GM23338 (cell line): ENCODE measurements around the gene USP10. TPM values are rescaled to one million over a fixed set of nuclear protein-coding genes. Genes with fewer than 3 reads are reported as not detected.

Experiments
- ATAC-seq: fragments of 200-7000 bp; cut with Tn5 transposase; 3 replicates; pipeline ENCODE4 v1.9.1; 2020
- DNase-seq: peaks from one replicate; pipeline ENCODE4 v3.0.0-alpha.2; 2015; ENCODE audit warnings: low spot score
- H2AFZ ChIP-seq: fragments of 200-600 bp; sonication (generic); 2 replicates; pipeline ENCODE4 v1.8.0; 2016; ENCODE audit warnings: antibody characterized with exemption, mild to moderate bottlenecking, moderate library complexity
- H3F3A ChIP-seq: fragments of 200-600 bp; sonication (generic); replicated peaks from 2 replicates; pipeline ENCODE4 v1.8.0; 2017; ENCODE audit warnings: antibody characterized with exemption, mixed run types, low read depth
- H3K27ac ChIP-seq: fragments of 200-600 bp; sonication (generic); 2 replicates; pipeline ENCODE4 v1.6.1; 2016; ENCODE audit warnings: low read depth
- H3K27me3 ChIP-seq: fragments of 200-600 bp; sonication (generic); 2 replicates; pipeline ENCODE4 v1.8.0; 2016; ENCODE audit warnings: mild to moderate bottlenecking, mixed run types, moderate library complexity; ENCODE audit not compliant: insufficient read depth
- H3K36me3 ChIP-seq: fragments of 200-600 bp; sonication (generic); 2 replicates; pipeline ENCODE4 v1.8.0; 2016; ENCODE audit warnings: mild to moderate bottlenecking; ENCODE audit not compliant: insufficient read depth
- H3K4me1 ChIP-seq: fragments of 200-600 bp; sonication (generic); 2 replicates; pipeline ENCODE4 v1.8.0; 2016; ENCODE audit warnings: mild to moderate bottlenecking, moderate library complexity; ENCODE audit not compliant: insufficient read depth
- H3K4me2 ChIP-seq: fragments of 200-600 bp; sonication (generic); 2 replicates; pipeline ENCODE4 v1.7.1; 2017; ENCODE audit warnings: mixed run types
- H3K4me3 ChIP-seq: fragments of 200-600 bp; sonication (generic); 2 replicates; pipeline ENCODE4 v1.6.1; 2016; ENCODE audit warnings: mixed run types
- H3K79me2 ChIP-seq: fragments of 200-600 bp; sonication (generic); replicated peaks from 2 replicates; pipeline ENCODE4 v1.8.0; 2017; ENCODE audit warnings: mild to moderate bottlenecking; ENCODE audit not compliant: insufficient read depth
- H3K9me2 ChIP-seq: fragments of 200-600 bp; sonication (generic); 2 replicates; pipeline ENCODE4 v1.8.0; 2017; ENCODE audit not compliant: insufficient read depth
- H4K20me1 ChIP-seq: fragments of 200-600 bp; sonication (generic); replicated peaks from 2 replicates; pipeline ENCODE4 v1.8.0; 2017; ENCODE audit warnings: mild to moderate bottlenecking; ENCODE audit not compliant: insufficient read depth
- H3K27ac Mint-ChIP-seq: 2 replicates; pipeline ENCODE4 v1.8.0; 2020; ENCODE audit warnings: inconsistent platforms, mild to moderate bottlenecking, moderate library complexity, mixed read lengths
- H3K27me3 Mint-ChIP-seq: 3 replicates; pipeline ENCODE4 v1.8.0; 2022; ENCODE audit warnings: low read depth, mild to moderate bottlenecking, moderate library complexity, mixed read lengths, inconsistent platforms; ENCODE audit not compliant: insufficient read depth, poor library complexity
- H3K36me3 Mint-ChIP-seq: 3 replicates; pipeline ENCODE4 v1.8.0; 2021; ENCODE audit warnings: low read depth, mild to moderate bottlenecking, inconsistent platforms, moderate library complexity, mixed read lengths
- H3K4me1 Mint-ChIP-seq: 3 replicates; pipeline ENCODE4 v1.8.0; 2020; ENCODE audit warnings: mild to moderate bottlenecking, inconsistent platforms, mixed read lengths
- H3K4me3 Mint-ChIP-seq: 3 replicates; pipeline ENCODE4 v1.8.0; 2021; ENCODE audit warnings: moderate library complexity, mild to moderate bottlenecking, inconsistent platforms, mixed read lengths
- H3K9me3 Mint-ChIP-seq: 3 replicates; pipeline ENCODE4 v1.8.0; 2020; ENCODE audit warnings: moderate library complexity, mild to moderate bottlenecking, inconsistent platforms, mixed read lengths
- CTCF ChIP-seq, 2 experiments: fragments of 200-600 bp in 1 of 2; sonication (generic) in 1 of 2; conservative IDR thresholded peaks; 2 replicates each; pipeline versions ENCODE4 v1.5.1 to v1.6.1; 2016 to 2017; ENCODE audit warnings: antibody characterized with exemption in 2 of 2, low read depth in 2 of 2, mild to moderate bottlenecking in 2 of 2, moderate library complexity in 1 of 2
- ETS1 ChIP-seq: IDR thresholded peaks from 2 replicates; pipeline ENCODE4 v1.6.1; 2016; ENCODE audit warnings: antibody characterized with exemption
- EZH2 ChIP-seq: fragments of 200-600 bp; sonication (generic); IDR thresholded peaks from one replicate; pipeline ENCODE4 v1.8.0; 2017; ENCODE audit warnings: antibody characterized with exemption, mild to moderate bottlenecking, low read depth; ENCODE audit not compliant: unreplicated experiment
- EZH2phosphoT487 ChIP-seq: fragments of 200-600 bp; sonication (generic); IDR thresholded peaks from one replicate; pipeline ENCODE4 v1.8.1; 2018; ENCODE audit warnings: antibody characterized with exemption; ENCODE audit not compliant: unreplicated experiment
- JUNB ChIP-seq: IDR thresholded peaks from one replicate; pipeline ENCODE4 v1.6.1; 2016; ENCODE audit warnings: antibody characterized with exemption; ENCODE audit not compliant: unreplicated experiment
- NANOG ChIP-seq: IDR thresholded peaks from 2 replicates; pipeline ENCODE4 v1.6.1; 2016; ENCODE audit warnings: antibody characterized with exemption, borderline replicate concordance
- REST ChIP-seq: IDR thresholded peaks from one replicate; pipeline ENCODE4 v1.6.1; 2018; ENCODE audit warnings: antibody characterized with exemption; ENCODE audit not compliant: unreplicated experiment
- STAT1 ChIP-seq: IDR thresholded peaks from one replicate; pipeline ENCODE4 v1.6.1; 2016; ENCODE audit warnings: antibody characterized with exemption; ENCODE audit not compliant: unreplicated experiment
- ZNF114 ChIP-seq: fragments of 250-450 bp; sonication (Bioruptor Pico); IDR thresholded peaks from 2 replicates; pipeline ENCODE4 v1.5.0; 2020; ENCODE audit warnings: mild to moderate bottlenecking, moderate library complexity
- ZNF331 ChIP-seq: fragments of 250-450 bp; sonication (Bioruptor Pico); IDR thresholded peaks from 2 replicates; pipeline ENCODE4 v1.5.0; 2020; ENCODE audit warnings: low read depth, mild to moderate bottlenecking, moderate library complexity
- polyA plus RNA-seq: library from polyadenylated mRNA; unstranded; fragments of >200 nt; fragmentation: Nextera tagmentation; extraction: Ambion mirVana; gene quantifications from 2 replicates; pipeline ENCODE4 v1.2.1, GENCODE V29; 2016
- total RNA-seq: library from RNA; depleted of rRNA; stranded (reverse); fragments of >200 nt; shearing (Covaris generic); gene quantifications from 2 replicates; pipeline ENCODE4 v1.2.3, GENCODE V29; 2014

USP10 gene
- total and polyA plus RNA-seq, 2 experiments from 2014 or later, result 158 to 194 TPM

DNA sequence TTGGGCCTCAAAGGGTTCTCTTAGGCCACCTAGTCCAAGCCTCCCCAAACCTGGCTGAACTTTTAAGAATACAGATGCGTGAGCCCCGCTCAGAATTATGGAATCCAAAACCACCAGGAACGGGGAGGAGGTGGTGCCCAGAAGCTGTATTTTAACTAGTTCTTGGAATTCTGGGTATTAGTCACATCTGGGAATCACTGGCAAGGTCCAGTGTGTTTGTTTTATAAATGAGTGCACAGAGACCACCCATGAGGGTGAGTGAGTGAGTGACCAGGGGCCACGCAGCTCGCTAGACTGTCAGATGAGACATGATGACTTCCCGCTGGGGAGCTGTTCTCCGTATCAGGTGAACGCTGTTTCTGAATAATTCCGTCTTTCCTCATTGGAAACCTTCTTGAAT lies 37.3 kb upstream of the USP10 start (continued):
- TF ChIP-seq CTCF (conservative IDR thresholded peaks at IDR 0.05; ENCODE audit: low read depth in 2 of 2) (no peak), REST (no peak), ZNF114 (CRISPR knock-in tag) (no peak), ETS1 (no peak)

- DNase-seq (no peak), ATAC-seq (peak; percentile 39)
- H3F3A ChIP-seq, result peaks cover 8% of the 10 kb centered on the region; the same call in 1 of the 2 replicates
- Mint-ChIP-seq H3K4me3 (no peak overlapping the region), H3K36me3 (peaks cover 31% of the 10 kb centered on the region), H3K27me3 (peaks cover 13% of the 10 kb centered on the region), H3K9me3 (no peaks in the 10 kb centered on the region; the same call in 2 of the 3 replicates), H3K27ac (no peak overlapping the region; the same call in 1 of the 2 replicates), H3K4me1 (peaks cover 39% of the 10 kb centered on the region)
- H3K9me2 ChIP-seq, result 0 out of 2 replicates have a peak, but pooled peaks cover 4% of the 10 kb centered on the region
- H2AFZ ChIP-seq, result no peak overlapping the region
- peaks cover 34% of the 10 kb centered on the region for H3K4me1 ChIP-seq
- H3K4me2 ChIP-seq, result 0 out of 2 replicates have a peak overlapping the region, but pooled peaks have one; percentile 12
- no peaks in the 10 kb centered on the region for H3K36me3 ChIP-seq
- no peak overlapping the region for H3K4me3 ChIP-seq
- no peaks in the 10 kb centered on the region for H3K79me2 ChIP-seq
- no peaks in the 10 kb centered on the region for H3K27me3 ChIP-seq
- no peak overlapping the region; the same call in 1 of the 2 replicates for H3K27ac ChIP-seq
- H4K20me1 ChIP-seq, result no peaks in the 10 kb centered on the region
- TF ChIP-seq ETS1 (no peak), NANOG (no peak), CTCF (conservative IDR thresholded peaks at IDR 0.05; ENCODE audit: low read depth in 2 of 2) (no peak), EZH2 (no peak), REST (no peak), STAT1 (no peak), ZNF331 (CRISPR knock-in tag) (no peak), JUNB (no peak), EZH2phosphoT487 (no peak)
These were observed 36.2 kb upstream of the USP10 start for GRCh38 chr16:84663433-84664101.
